Glutamatergic neuron (in vitro differentiated cells): Measurements from ENCODE around the gene PPME1. TPM values are rescaled to one million over a fixed set of nuclear protein-coding genes. Genes with fewer than 3 reads are reported as not detected.

Experiments used
- DNase-seq: peaks from one replicate; pipeline ENCODE4 v3.0.0; 2022
- H3K27ac Mint-ChIP-seq: one replicate; pipeline ENCODE4 v1.8.0; 2020; ENCODE audit warnings: mild to moderate bottlenecking, mixed read lengths, inconsistent platforms; ENCODE audit not compliant: unreplicated experiment
- H3K27me3 Mint-ChIP-seq: one replicate; pipeline ENCODE4 v1.8.0; 2020; ENCODE audit warnings: mild to moderate bottlenecking, moderate library complexity, mixed read lengths, inconsistent platforms; ENCODE audit not compliant: unreplicated experiment
- H3K36me3 Mint-ChIP-seq: one replicate; pipeline ENCODE4 v1.8.0; 2020; ENCODE audit warnings: mild to moderate bottlenecking, mixed read lengths, inconsistent platforms; ENCODE audit not compliant: unreplicated experiment
- H3K4me1 Mint-ChIP-seq: one replicate; pipeline ENCODE4 v1.8.0; 2020; ENCODE audit warnings: mild to moderate bottlenecking, low read depth, mixed read lengths, inconsistent platforms; ENCODE audit not compliant: unreplicated experiment
- H3K4me3 Mint-ChIP-seq: one replicate; pipeline ENCODE4 v1.8.0; 2020; ENCODE audit warnings: mild to moderate bottlenecking, mixed read lengths, inconsistent platforms; ENCODE audit not compliant: unreplicated experiment
- H3K9me3 Mint-ChIP-seq: one replicate; pipeline ENCODE4 v1.8.0; 2020; ENCODE audit warnings: mild to moderate bottlenecking, moderate library complexity, mixed read lengths, inconsistent platforms; ENCODE audit not compliant: unreplicated experiment
- CTCF ChIP-seq: fragments of 200-600 bp; sonication (generic); IDR thresholded peaks from one replicate; pipeline ENCODE4 v1.5.0; 2021; ENCODE audit not compliant: partially characterized antibody, unreplicated experiment
- total RNA-seq: library from RNA; stranded (reverse); fragmentation: NEBNext Ultra II Directional; extraction: Animal tissue kit (Norgen Biotek cat#: 25700); gene quantifications from one replicate; pipeline ENCODE4 v1.2.1, GENCODE V29; 2021; ENCODE audit not compliant: unreplicated experiment

The PPME1 gene
- total RNA-seq, 1 donor from 2014 or later: 65.1 TPM

DNA sequence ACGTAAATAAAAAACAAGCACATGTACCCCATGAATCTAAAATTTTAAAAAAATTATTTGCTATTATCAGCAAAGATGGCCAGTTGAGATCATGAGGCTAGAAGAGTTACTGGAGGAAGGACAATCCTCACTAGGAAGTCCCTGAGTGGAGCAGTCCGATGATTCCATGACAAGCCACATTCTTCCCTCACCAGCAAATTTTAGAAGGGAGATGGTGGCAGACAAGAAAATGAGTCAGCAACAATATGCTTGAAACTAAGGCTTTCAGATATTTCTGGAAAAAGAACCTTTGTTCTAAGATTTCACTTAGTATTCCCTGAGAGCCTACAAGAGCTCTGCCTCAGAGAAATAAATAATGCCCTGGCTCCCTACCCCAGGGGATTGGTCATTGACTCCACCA, 105.5 kb downstream of the PPME1 start:
- DNase-seq: no peak
- no peaks in the 10 kb centered on the region for H3K27me3 Mint-ChIP-seq
- no peaks in the 10 kb centered on the region for H3K9me3 Mint-ChIP-seq
- no peak for TF ChIP-seq CTCF
- no peak overlapping the region for H3K27ac Mint-ChIP-seq
- H3K36me3 Mint-ChIP-seq: no peaks in the 10 kb centered on the region
- no peak overlapping the region for H3K4me3 Mint-ChIP-seq
- H3K4me1 Mint-ChIP-seq: no peaks in the 10 kb centered on the region

GRCh38 chr11:74278103-74278502, 107.0 kb downstream of the PPME1 start:
- Mint-ChIP-seq H3K4me1 (no peaks in the 10 kb centered on the region), H3K27me3 (no peaks in the 10 kb centered on the region), H3K27ac (no peak overlapping the region), H3K36me3 (no peaks in the 10 kb centered on the region), H3K9me3 (no peaks in the 10 kb centered on the region), H3K4me3 (no peak overlapping the region)
- TF ChIP-seq CTCF: no peak
- no peak for DNase-seq

- Mint-ChIP-seq H3K9me3 (no peaks in the 10 kb centered on the region), H3K4me1 (no peaks in the 10 kb centered on the region), H3K36me3 (no peaks in the 10 kb centered on the region), H3K27me3 (no peaks in the 10 kb centered on the region), H3K27ac (no peak overlapping the region), H3K4me3 (no peak overlapping the region)
- DNase-seq: no peak
- no peak for TF ChIP-seq CTCF
These were observed 107.7 kb downstream of the PPME1 start for GRCh38 chr11:74278721-74279161.

- H3K27ac Mint-ChIP-seq: no peak overlapping the region
- H3K36me3 Mint-ChIP-seq: no peaks in the 10 kb centered on the region
- H3K4me3 Mint-ChIP-seq: no peak overlapping the region
- H3K27me3 Mint-ChIP-seq: no peaks in the 10 kb centered on the region
- TF ChIP-seq CTCF: no peak
- no peak for DNase-seq
- H3K9me3 Mint-ChIP-seq: no peaks in the 10 kb centered on the region
- no peaks in the 10 kb centered on the region for H3K4me1 Mint-ChIP-seq
These were observed 108.2 kb downstream of the PPME1 start for GRCh38 chr11:74279256-74279655.

- Mint-ChIP-seq H3K4me1 (peaks cover 3% of the 10 kb centered on the region), H3K27ac (no peak overlapping the region), H3K9me3 (no peaks in the 10 kb centered on the region), H3K36me3 (no peaks in the 10 kb centered on the region), H3K4me3 (no peak overlapping the region), H3K27me3 (no peaks in the 10 kb centered on the region)
- no peak for DNase-seq
- TF ChIP-seq CTCF: no peak
These were observed 109.4 kb downstream of the PPME1 start for GRCh38 chr11:74280494-74280893.
